ENCODE results near the gene TRAPPC2.

Gene TRAPPC2

DNA sequence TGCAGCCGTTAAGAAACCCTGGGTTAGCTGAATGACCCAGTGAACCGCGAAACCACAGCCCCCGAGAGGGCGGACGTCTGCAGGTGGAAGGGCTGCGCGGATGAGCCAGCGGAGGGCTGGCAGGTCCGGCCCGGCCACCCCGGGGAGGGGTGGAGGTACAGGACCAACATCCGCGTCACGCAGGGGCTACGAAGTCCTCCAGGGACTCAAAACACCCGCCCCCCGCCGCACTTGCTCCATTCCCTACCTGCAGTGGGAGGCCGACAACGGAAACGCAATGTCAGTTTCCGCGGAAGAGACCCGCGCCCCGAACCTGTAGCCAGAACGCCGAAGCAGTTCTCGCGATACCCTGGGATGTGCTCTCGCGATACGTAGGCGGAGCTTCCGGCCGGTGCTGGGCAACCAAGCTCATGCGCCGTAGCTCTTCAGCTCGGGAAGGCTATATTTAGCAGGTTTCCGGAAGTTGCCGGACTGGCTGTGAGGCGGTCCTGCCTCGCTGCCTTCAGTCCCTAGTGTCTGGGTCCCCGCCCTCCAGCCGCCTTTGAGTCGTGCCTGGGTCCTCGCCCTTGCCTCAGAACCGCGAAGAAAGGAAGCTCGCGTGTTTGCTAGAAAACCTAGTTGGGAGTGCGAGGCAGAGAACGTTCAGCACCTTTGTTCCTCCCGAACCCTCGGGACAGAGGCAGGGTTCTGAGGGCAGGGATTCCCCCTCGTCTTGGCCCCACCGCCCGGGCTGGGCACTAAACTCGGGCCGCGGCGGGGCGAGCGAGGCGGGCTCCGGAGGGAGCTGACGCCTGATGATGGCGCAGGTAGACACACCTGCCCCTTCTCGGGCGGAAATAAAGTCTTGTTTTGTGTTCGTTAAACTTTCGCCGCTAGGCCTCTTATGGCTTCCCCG, at the start of gene TRAPPC2, which contains the start of gene OFD1:
TRAPPC2 (minus strand) TSS at position 343 of the 895 bp plus-strand sequence. CDS start 14,657 bp downstream, outside the sequence.
OFD1 (plus strand) TSS at position 471 of the 895 bp plus-strand sequence; CDS start at position 795, 324 bp downstream.
- Histone ChIP-seq H3K79me2 (ENCODE audit: low read length) (peaks cover 50% of the 10 kb centered on the region), H3K4me2 (ENCODE audit: low read depth, low read length) (peak within 1 kb of the TSS; percentile 85), H3F3A (ENCODE audit: insufficient read depth, low read length) (peaks cover 11% of the 10 kb centered on the region), H3K4me1 (ENCODE audit: low read length) (peaks cover 17% of the 10 kb centered on the region), H2AFZ (ENCODE audit: low read length) (peak within 1 kb of the TSS; percentile 77), H3K9ac (ENCODE audit: low read length) (peak within 1 kb of the TSS; percentile 93), H3K4me3 (ENCODE audit: low read length) (peak within 1 kb of the TSS; percentile 74), H3K27me3 (replicated peaks; ENCODE audit: insufficient read depth, low read length) (no peaks in the 10 kb centered on the region), H3K9me2 (replicated peaks; ENCODE audit: insufficient read depth, low read length) (no peaks in the 10 kb centered on the region), H3K36me3 (replicated peaks; ENCODE audit: insufficient read depth, low read length) (no peaks in the 10 kb centered on the region), H3K9me3 (replicated peaks; ENCODE audit: insufficient read depth, low read length) (no peaks in the 10 kb centered on the region), H4K20me1 (ENCODE audit: insufficient read depth, low read length) (no peaks in the 10 kb centered on the region), H3K27ac (ENCODE audit: low read length) (peak within 1 kb of the TSS; percentile 100)
- peak; percentile 97 for DNase-seq
- TF ChIP-seq, protein P1, sequence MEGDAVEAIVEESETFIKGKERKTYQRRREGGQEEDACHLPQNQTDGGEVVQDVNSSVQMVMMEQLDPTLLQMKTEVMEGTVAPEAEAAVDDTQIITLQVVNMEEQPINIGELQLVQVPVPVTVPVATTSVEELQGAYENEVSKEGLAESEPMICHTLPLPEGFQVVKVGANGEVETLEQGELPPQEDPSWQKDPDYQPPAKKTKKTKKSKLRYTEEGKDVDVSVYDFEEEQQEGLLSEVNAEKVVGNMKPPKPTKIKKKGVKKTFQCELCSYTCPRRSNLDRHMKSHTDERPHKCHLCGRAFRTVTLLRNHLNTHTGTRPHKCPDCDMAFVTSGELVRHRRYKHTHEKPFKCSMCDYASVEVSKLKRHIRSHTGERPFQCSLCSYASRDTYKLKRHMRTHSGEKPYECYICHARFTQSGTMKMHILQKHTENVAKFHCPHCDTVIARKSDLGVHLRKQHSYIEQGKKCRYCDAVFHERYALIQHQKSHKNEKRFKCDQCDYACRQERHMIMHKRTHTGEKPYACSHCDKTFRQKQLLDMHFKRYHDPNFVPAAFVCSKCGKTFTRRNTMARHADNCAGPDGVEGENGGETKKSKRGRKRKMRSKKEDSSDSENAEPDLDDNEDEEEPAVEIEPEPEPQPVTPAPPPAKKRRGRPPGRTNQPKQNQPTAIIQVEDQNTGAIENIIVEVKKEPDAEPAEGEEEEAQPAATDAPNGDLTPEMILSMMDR (IDR thresholded peaks at IDR 0.05; ENCODE audit: low read length) = no peak
- TF ChIP-seq EZH2 (optimal IDR thresholded peaks at IDR 0.05; ENCODE audit: low read depth, low read length) (no peak), EZH2phosphoT487 (IDR thresholded peaks at IDR 0.05; ENCODE audit: low read length) (no peak)

DNA sequence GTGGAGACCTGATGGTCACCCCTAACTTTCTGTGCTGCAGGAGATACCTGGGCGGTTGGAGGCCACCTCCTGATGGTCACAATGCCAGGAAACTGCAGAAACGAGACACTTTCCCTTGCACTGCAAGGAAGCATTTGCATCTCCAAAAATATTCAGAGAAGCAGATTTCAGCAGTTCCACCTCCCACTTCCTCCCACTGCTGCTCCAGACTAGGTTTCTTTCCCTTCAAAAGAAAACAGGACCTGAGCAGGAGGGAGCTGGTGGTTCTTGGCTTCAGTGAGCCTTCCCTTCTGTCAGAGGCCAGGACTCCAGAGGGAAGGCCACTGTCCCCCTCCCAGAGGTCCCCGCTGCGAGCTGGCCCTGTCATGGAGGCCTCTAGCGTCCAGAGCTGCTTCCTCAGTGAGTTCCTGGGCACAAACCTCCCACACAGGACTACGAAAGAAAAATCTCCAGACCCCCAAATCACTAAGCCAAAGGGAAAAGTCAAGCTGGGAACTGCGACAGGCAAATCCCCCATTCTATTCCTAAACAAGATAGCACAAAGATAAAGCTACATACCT, 46.5 kb upstream of the TRAPPC2 start:
- DNase-seq = no peak
- H3K79me2 ChIP-seq (ENCODE audit: low read length) = no peaks in the 10 kb centered on the region
- H3K27ac ChIP-seq (ENCODE audit: low read length) = no peak overlapping the region
- H3K4me3 ChIP-seq (ENCODE audit: low read length) = no peak overlapping the region
- H4K20me1 ChIP-seq (ENCODE audit: insufficient read depth, low read length) = no peaks in the 10 kb centered on the region
- no peak overlapping the region for H2AFZ ChIP-seq (ENCODE audit: low read length)
- no peaks in the 10 kb centered on the region for H3K36me3 ChIP-seq (replicated peaks; ENCODE audit: insufficient read depth, low read length)
- H3K9me3 ChIP-seq (replicated peaks; ENCODE audit: insufficient read depth, low read length) = no peaks in the 10 kb centered on the region
- no peaks in the 10 kb centered on the region for H3K27me3 ChIP-seq (replicated peaks; ENCODE audit: insufficient read depth, low read length)
- H3K9me2 ChIP-seq (replicated peaks; ENCODE audit: insufficient read depth, low read length) = no peaks in the 10 kb centered on the region
- TF ChIP-seq EZH2 (optimal IDR thresholded peaks at IDR 0.05; ENCODE audit: low read depth, low read length) (no peak), EZH2phosphoT487 (IDR thresholded peaks at IDR 0.05; ENCODE audit: low read length) (no peak)
- TF ChIP-seq, protein P1 (IDR thresholded peaks at IDR 0.05; ENCODE audit: low read length) = no peak
- no peaks in the 10 kb centered on the region for H3K4me1 ChIP-seq (ENCODE audit: low read length)
- H3K4me2 ChIP-seq (ENCODE audit: low read depth, low read length) = no peak overlapping the region
- H3F3A ChIP-seq (ENCODE audit: insufficient read depth, low read length) = no peaks in the 10 kb centered on the region
- no peak overlapping the region for H3K9ac ChIP-seq (ENCODE audit: low read length)

DNA sequence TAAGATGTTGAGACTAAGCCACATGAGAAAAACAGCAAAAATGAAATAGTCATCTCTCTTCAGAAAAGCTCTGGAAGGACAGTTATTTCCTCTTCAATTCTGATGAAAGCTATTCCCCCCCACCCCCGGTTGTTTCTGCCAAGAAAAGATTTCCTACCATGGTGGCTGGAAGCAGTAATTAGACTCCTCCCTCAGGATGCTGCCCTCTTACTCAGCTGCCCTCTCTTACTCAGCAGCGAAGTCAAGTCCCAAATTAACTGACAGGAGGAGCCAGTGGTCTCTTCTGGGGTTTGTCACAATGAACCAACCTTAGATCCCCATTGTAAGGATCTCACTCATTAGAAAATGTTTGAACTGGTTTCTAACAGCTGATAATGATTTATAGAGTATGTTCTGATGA, 44.5 kb upstream of the TRAPPC2 start:
- no peak overlapping the region for H3K4me3 ChIP-seq (ENCODE audit: low read length)
- TF ChIP-seq EZH2phosphoT487 (IDR thresholded peaks at IDR 0.05; ENCODE audit: low read length) (no peak), EZH2 (optimal IDR thresholded peaks at IDR 0.05; ENCODE audit: low read depth, low read length) (no peak)
- TF ChIP-seq, protein P1 (IDR thresholded peaks at IDR 0.05; ENCODE audit: low read length) = no peak
- no peaks in the 10 kb centered on the region for H3K4me1 ChIP-seq (ENCODE audit: low read length)
- H3K27me3 ChIP-seq (replicated peaks; ENCODE audit: insufficient read depth, low read length) = no peaks in the 10 kb centered on the region
- H3K36me3 ChIP-seq (replicated peaks; ENCODE audit: insufficient read depth, low read length) = no peaks in the 10 kb centered on the region
- DNase-seq = no peak
- H3F3A ChIP-seq (ENCODE audit: insufficient read depth, low read length) = no peaks in the 10 kb centered on the region
- no peak overlapping the region for H2AFZ ChIP-seq (ENCODE audit: low read length)
- no peaks in the 10 kb centered on the region for H3K9me2 ChIP-seq (replicated peaks; ENCODE audit: insufficient read depth, low read length)
- no peaks in the 10 kb centered on the region for H3K79me2 ChIP-seq (ENCODE audit: low read length)
- H3K4me2 ChIP-seq (ENCODE audit: low read depth, low read length) = no peak overlapping the region
- H4K20me1 ChIP-seq (ENCODE audit: insufficient read depth, low read length) = no peaks in the 10 kb centered on the region
- no peak overlapping the region for H3K27ac ChIP-seq (ENCODE audit: low read length)
- H3K9me3 ChIP-seq (replicated peaks; ENCODE audit: insufficient read depth, low read length) = no peaks in the 10 kb centered on the region
- no peak overlapping the region for H3K9ac ChIP-seq (ENCODE audit: low read length)
